HAP-1 (cell line): ENCODE data around the gene SMIM27.

ENCODE experiments used
- DNase-seq, 2 experiments: peaks; one replicate each; pipeline ENCODE4 v3.0.0-alpha.2; 2016 to 2020; ENCODE audit warnings: low spot score in 2 of 2
- H3K27me3 ChIP-seq: fragments of 250-450 bp; sonication (Bioruptor Pico); 2 replicates; pipeline ENCODE4 v1.5.1; 2020; ENCODE audit warnings: low read depth, mild to moderate bottlenecking, moderate library complexity
- H3K36me3 ChIP-seq: fragments of 250-450 bp; sonication (Bioruptor Pico); replicated peaks from 2 replicates; pipeline ENCODE4 v1.5.1; 2020; ENCODE audit warnings: mild to moderate bottlenecking
- H3K4me1 ChIP-seq: fragments of 250-450 bp; sonication (Bioruptor Pico); 2 replicates; pipeline ENCODE4 v1.5.1; 2020; ENCODE audit warnings: mild to moderate bottlenecking
- H3K4me3 ChIP-seq: fragments of 250-450 bp; sonication (Bioruptor Pico); 2 replicates; pipeline ENCODE4 v1.5.1; 2020; ENCODE audit warnings: mild to moderate bottlenecking, moderate library complexity
- H3K9me3 ChIP-seq: fragments of 250-450 bp; sonication (Bioruptor Pico); 2 replicates; pipeline ENCODE4 v1.5.1; 2020; ENCODE audit warnings: mild to moderate bottlenecking, moderate library complexity
- in situ Hi-C: fragments of 300-500 bp; cut with MboI; formaldehyde crosslinking; loops from 3 replicates; pipeline ENCODE4 v1.14.3; 2020; ENCODE audit warnings: low sequenced_read_pairs, inconsistent platforms, mixed read lengths

The SMIM27 gene

GRCh38 chr9:32572900-32573523 lies 20.9 kb downstream of the SMIM27 start, which contains the start of gene NDUFB6:
Gene NDUFB6, minus strand, starts transcription at chr9:32573159. Its CDS starts 99 bp downstream, at chr9:32573060.
- Histone ChIP-seq H3K9me3 (no peaks in the 10 kb centered on the region), H3K4me3 (peak within 1 kb of the TSS; percentile 84), H3K36me3 (peaks cover 16% of the 10 kb centered on the region), H3K4me1 (peaks cover 15% of the 10 kb centered on the region), H3K27me3 (no peaks in the 10 kb centered on the region)
- peak; percentile 93 to 95 for DNase-seq
- in situ Hi-C loops, result loop anchor here (5.0 kb wide), 1 partner anchor 191 kb away; the partner anchor contains the start of gene ACO1

- Histone ChIP-seq H3K36me3 (peaks cover 13% of the 10 kb centered on the region; the same call in 1 of the 2 replicates), H3K27me3 (no peaks in the 10 kb centered on the region), H3K4me3 (no peak overlapping the region), H3K4me1 (peaks cover 16% of the 10 kb centered on the region), H3K9me3 (no peaks in the 10 kb centered on the region)
- DNase-seq, result no peak
- in situ Hi-C loops, result loop anchor here (5.0 kb wide), 1 partner anchor 192 kb away; the partner anchor contains the start of gene ACO1
Measured at GRCh38 chr9:32573821-32574220, 21.7 kb downstream of the SMIM27 start.

- H3K9me3 ChIP-seq, result no peaks in the 10 kb centered on the region
- DNase-seq, result no peak
- H3K4me3 ChIP-seq, result no peak overlapping the region
- H3K36me3 ChIP-seq, result peaks cover 11% of the 10 kb centered on the region; the same call in 1 of the 2 replicates
- H3K4me1 ChIP-seq, result peaks cover 16% of the 10 kb centered on the region
- no peaks in the 10 kb centered on the region; the same call in 1 of the 2 replicates for H3K27me3 ChIP-seq
- in situ Hi-C loops, result loop anchor here (5.0 kb wide), 1 partner anchor 193 kb away; the partner anchor contains the start of gene ACO1
Measured at GRCh38 chr9:32574858-32575257, 22.7 kb downstream of the SMIM27 start.

DNA sequence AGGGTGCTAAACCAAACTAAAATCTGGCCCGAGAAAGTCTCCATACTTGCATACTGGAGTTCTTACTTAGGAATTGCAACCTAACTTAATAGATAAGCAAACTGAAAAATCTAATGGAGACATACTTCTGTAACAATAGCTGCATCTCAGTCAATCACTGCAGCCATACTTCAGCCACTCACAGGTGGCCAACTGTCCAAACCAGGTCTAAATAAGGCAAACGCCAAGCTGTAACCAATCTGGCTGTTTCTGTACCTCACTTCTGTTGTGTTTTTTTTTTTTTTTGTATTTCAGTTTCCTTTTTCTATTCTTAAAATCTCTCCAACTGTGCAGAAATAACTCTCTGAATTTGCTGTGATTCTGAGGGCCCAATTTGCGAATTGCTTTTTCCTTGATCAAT lies 25.2 kb downstream of the SMIM27 start:
- no peaks in the 10 kb centered on the region for H3K9me3 ChIP-seq
- in situ Hi-C loops, result no loop called here
- no peak for DNase-seq

DNA sequence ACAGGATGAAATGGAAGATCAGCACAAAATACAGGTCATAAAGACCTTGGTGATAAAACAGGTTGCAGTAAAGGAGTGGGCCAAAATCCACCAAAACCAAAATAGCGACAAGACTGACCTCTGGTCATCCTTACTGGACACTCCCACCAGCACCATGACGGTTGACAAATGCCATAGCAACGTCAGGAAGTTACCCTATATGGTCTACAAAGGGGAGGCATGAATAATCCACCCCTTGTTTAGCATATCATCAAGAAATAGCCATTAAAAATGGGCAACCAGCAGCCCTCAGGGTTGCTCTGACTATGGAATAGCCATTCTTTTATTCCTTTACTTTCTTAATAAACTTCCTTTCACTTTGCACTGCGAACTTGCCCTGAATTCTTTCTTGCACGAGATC lies 26.8 kb downstream of the SMIM27 start:
- no peak overlapping the region for H3K4me3 ChIP-seq
- in situ Hi-C loops, result no loop called here
- H3K27me3 ChIP-seq, result no peaks in the 10 kb centered on the region; the same call in none of the 2 replicates
- H3K4me1 ChIP-seq, result 0 out of 2 replicates have a peak, but pooled peaks cover 3% of the 10 kb centered on the region
- no peaks in the 10 kb centered on the region for H3K36me3 ChIP-seq
- no peaks in the 10 kb centered on the region for H3K9me3 ChIP-seq
- DNase-seq, result no peak

More for the DNA sequence above, 25.2 kb downstream of the SMIM27 start:
- no peak overlapping the region for H3K4me3 ChIP-seq
- H3K36me3 ChIP-seq, result no peaks in the 10 kb centered on the region
- no peaks in the 10 kb centered on the region; the same call in 1 of the 2 replicates for H3K27me3 ChIP-seq
- 0 out of 2 replicates have a peak, but pooled peaks cover 3% of the 10 kb centered on the region for H3K4me1 ChIP-seq

DNA sequence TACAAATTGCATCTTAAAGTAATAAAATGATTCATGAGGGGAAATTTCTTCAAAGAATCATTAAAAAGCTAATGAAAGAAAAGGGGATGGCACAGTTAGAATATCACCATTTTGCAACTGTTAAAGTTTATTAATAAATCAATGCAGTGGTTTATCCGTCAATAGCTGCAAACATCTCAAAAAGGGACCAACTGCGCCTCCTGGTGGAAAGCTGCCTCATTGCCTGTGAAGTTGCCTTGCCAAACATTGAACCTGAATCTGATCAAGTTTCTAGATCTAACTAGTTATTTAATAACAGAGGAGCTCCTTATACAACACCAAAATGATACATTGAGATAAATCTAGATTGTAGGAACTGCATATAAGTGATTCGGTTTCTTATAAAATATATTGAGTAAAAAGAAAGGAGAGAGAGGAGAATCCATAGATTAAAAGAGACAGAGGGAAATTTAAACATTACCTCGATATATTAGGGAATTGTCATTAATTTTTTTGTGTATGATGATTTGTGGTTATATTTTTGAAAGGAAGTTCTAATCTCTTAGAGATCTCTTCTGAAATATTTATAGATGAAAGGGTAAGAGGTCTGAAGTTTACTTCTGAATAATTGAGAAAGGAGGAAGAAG lies 27.7 kb downstream of the SMIM27 start:
- in situ Hi-C loops, result no loop called here
- no peaks in the 10 kb centered on the region for H3K9me3 ChIP-seq
- H3K4me1 ChIP-seq, result 0 out of 2 replicates have a peak, but pooled peaks cover 3% of the 10 kb centered on the region
- no peaks in the 10 kb centered on the region; the same call in none of the 2 replicates for H3K27me3 ChIP-seq
- H3K4me3 ChIP-seq, result no peak overlapping the region
- peak; percentile 53 to 84 for DNase-seq
- no peaks in the 10 kb centered on the region for H3K36me3 ChIP-seq

DNA sequence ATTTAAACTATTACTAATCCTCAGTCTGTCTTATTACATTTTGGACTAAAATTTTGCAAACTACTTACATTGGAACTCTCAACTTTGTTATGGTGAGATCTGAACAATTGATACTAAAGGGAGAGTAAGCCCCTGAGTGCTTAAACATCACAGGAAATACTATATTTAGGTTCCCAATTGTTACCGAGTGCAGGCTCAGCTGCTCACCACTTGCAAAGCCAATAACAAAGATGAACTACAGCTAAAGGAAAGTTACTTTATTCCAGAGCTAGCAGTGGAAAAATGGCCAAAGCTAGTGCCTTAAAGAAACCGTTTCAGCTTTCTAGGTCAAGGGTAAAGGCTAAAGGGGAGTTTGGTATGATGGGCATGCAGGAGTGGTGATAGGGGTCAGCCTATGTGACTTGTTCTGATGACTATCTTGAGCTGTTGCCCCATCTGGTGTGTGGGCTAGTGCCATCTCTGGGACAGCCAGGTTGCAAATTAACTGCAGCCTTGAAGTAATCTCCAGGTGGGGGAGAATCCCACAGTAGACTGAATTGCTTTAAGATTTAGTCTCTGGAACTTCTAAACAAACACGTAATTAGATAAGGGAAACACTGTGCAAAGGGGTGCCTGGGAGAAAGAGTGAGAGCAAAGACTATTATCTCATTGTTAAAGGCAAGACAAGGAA lies 28.6 kb downstream of the SMIM27 start:
- H3K4me3 ChIP-seq, result no peak overlapping the region
- no peaks in the 10 kb centered on the region for H3K36me3 ChIP-seq
- H3K4me1 ChIP-seq, result 0 out of 2 replicates have a peak, but pooled peaks cover 3% of the 10 kb centered on the region
- no peak for DNase-seq
- in situ Hi-C loops, result no loop called here
- H3K27me3 ChIP-seq, result peaks cover 3% of the 10 kb centered on the region
- no peaks in the 10 kb centered on the region for H3K9me3 ChIP-seq

DNA sequence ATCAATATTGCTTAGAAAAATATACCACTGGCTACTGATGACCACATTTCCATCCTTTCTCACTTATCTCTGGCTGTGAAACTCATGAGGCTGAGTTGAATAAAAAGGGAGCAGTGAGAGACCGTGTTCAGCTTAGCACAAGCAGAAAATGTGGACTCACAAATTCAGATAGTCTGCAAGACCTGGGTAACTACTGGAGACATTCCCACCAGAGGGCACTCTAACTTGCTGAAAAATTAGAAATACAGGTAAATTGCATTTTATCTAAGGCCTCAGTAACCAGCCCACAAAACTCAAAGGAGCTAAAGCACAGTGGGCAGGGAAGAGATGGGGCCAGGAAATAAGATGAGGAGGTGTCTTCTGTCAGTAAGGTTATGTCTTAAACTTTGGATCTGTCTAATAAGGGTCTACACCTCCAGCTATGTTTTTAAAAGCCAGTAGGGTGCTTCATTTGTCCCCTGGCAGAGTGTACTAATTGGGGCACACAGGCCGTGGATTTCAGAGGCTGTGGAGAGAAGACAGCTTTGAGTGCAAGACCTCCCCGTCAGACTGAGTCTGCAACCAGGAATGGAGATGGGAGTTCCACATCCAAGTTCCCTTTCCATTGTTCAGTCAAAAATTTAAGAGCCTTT lies 29.5 kb downstream of the SMIM27 start:
- peaks cover 6% of the 10 kb centered on the region for H3K27me3 ChIP-seq
- in situ Hi-C loops, result no loop called here
- no peaks in the 10 kb centered on the region; the same call in 1 of the 2 replicates for H3K9me3 ChIP-seq
- 0 out of 2 replicates have a peak, but pooled peaks cover 3% of the 10 kb centered on the region for H3K4me1 ChIP-seq
- H3K36me3 ChIP-seq, result no peaks in the 10 kb centered on the region
- DNase-seq, result peak; percentile 56 to 62
- H3K4me3 ChIP-seq, result no peak overlapping the region

DNA sequence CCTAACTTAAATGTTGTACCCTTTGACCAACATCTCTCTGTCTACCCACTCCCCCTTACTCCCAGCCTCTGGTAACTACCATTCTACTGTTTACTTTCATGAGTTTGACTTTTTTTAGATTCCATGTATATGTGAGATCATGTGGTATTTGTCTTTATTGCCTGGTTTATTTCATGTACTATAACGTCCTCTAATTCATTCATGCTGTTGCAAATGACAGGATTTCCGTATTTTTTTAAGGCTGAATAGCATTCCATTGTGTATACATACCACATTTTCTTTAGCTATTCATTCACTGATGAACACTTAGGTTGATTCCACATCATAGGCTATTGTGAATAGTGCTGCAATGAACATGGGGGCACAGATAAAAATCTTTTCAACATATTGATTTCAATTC lies 32.7 kb downstream of the SMIM27 start:
- Histone ChIP-seq H3K4me1 (no peaks in the 10 kb centered on the region), H3K4me3 (no peak overlapping the region), H3K36me3 (no peaks in the 10 kb centered on the region), H3K27me3 (peaks cover 6% of the 10 kb centered on the region), H3K9me3 (no peaks in the 10 kb centered on the region; the same call in 1 of the 2 replicates)
- DNase-seq, result no peak
- in situ Hi-C loops, result loop anchor here (5.0 kb wide), 1 partner anchor 388 kb away; no protein-coding TSS in a partner anchor

GRCh38 chr9:32587901-32588300 lies 35.8 kb downstream of the SMIM27 start:
- Histone ChIP-seq H3K9me3 (no peaks in the 10 kb centered on the region; the same call in 1 of the 2 replicates), H3K27me3 (peaks cover 6% of the 10 kb centered on the region), H3K4me1 (no peaks in the 10 kb centered on the region), H3K4me3 (no peak overlapping the region), H3K36me3 (no peaks in the 10 kb centered on the region)
- no peak for DNase-seq
- in situ Hi-C loops, result loop anchor here (5.0 kb wide), 1 partner anchor 384 kb away; no protein-coding TSS in a partner anchor

GRCh38 chr9:32589083-32589723 lies 37.1 kb downstream of the SMIM27 start:
- Histone ChIP-seq H3K4me1 (no peaks in the 10 kb centered on the region), H3K9me3 (no peaks in the 10 kb centered on the region; the same call in 1 of the 2 replicates), H3K4me3 (no peak overlapping the region), H3K36me3 (no peaks in the 10 kb centered on the region), H3K27me3 (peaks cover 6% of the 10 kb centered on the region; the same call in 1 of the 2 replicates)
- DNase-seq, result peak in 1 of 2 experiments; percentile 47
- in situ Hi-C loops, result loop anchor here (5.0 kb wide), 1 partner anchor 383 kb away; no protein-coding TSS in a partner anchor

DNA sequence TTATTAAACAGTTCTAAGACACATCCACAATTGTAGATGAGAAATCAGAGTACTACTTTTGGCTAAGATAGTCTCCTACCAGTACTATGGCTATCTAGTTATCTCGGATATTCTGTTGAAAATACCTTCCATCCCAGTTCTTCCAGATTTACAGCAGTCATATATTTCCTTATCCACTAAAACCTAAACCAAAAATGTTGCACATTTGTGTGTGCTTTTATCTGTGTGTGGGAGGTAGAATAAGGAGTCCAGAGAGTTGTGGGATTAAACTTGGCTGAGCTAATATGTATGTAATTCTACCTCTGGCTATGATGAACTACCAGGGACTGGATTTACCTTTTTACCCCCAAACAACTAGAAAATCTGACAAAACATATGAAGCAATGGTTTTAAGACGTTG lies 38.3 kb downstream of the SMIM27 start:
- no peaks in the 10 kb centered on the region; the same call in 1 of the 2 replicates for H3K9me3 ChIP-seq
- peaks cover 4% of the 10 kb centered on the region; the same call in 1 of the 2 replicates for H3K27me3 ChIP-seq
- H3K4me3 ChIP-seq, result no peak overlapping the region
- in situ Hi-C loops, result no loop called here
- no peaks in the 10 kb centered on the region for H3K36me3 ChIP-seq
- H3K4me1 ChIP-seq, result no peaks in the 10 kb centered on the region
- DNase-seq, result no peak
